Mucosa of gallbladder (tissue), 1 donor: ENCODE results near the gene CNN1. TPM values are rescaled to one million over a fixed set of nuclear protein-coding genes. Genes with fewer than 3 reads are reported as not detected.
"Not testable (repeated sequence)": the region's sequence is repeated elsewhere in the genome, so short reads cannot be mapped to it uniquely, and the experiment has no call there.

ENCODE experiments used
- DNase-seq: peaks from one replicate; pipeline ENCODE4 v3.0.0-alpha.2; 2020; ENCODE audit warnings: low spot score
- total RNA-seq: library from RNA; stranded (reverse); gene quantifications from one replicate; pipeline ENCODE4 v1.2.1, GENCODE V29; 2021
- donor health status: DM: no; HTN: no; CAD: no.

Gene CNN1
- total RNA-seq, 1 donor from 2014 or later = 1,051 TPM

- DNase-seq = not testable (repeated sequence)
Measured at GRCh38 chr19:11564082-11564807, 25.6 kb downstream of the CNN1 start.

- DNase-seq = not testable (repeated sequence)
Measured at GRCh38 chr19:11565649-11565980, 27.0 kb downstream of the CNN1 start.

GRCh38 chr19:11566164-11566563 lies 27.5 kb downstream of the CNN1 start:
- no peak for DNase-seq

GRCh38 chr19:11570039-11570462 lies 31.4 kb downstream of the CNN1 start:
- DNase-seq = no peak

GRCh38 chr19:11573354-11573753 lies 34.7 kb downstream of the CNN1 start:
- DNase-seq = not testable (repeated sequence)

GRCh38 chr19:11573763-11574162 lies 35.1 kb downstream of the CNN1 start:
- not testable (repeated sequence) for DNase-seq

GRCh38 chr19:11574689-11575088 lies 36.0 kb downstream of the CNN1 start:
- no peak for DNase-seq

GRCh38 chr19:11576227-11576626 lies 37.6 kb downstream of the CNN1 start:
- DNase-seq = no peak

GRCh38 chr19:11577451-11578257 lies 39.0 kb downstream of the CNN1 start, which contains the start of gene ACP5:
ACP5 (minus strand) TSS chr19:11577645; CDS start chr19:11577317, 328 bp downstream.
- no peak for DNase-seq

- DNase-seq = peak; percentile 62
Measured at GRCh38 chr19:11578258-11579142, 39.8 kb downstream of the CNN1 start.

- DNase-seq = no peak
Measured at GRCh38 chr19:11580116-11580515, 41.5 kb downstream of the CNN1 start.

- DNase-seq = no peak
Measured at GRCh38 chr19:11581740-11582139, 43.1 kb downstream of the CNN1 start.

- DNase-seq = no peak
Measured at GRCh38 chr19:11586331-11586730, 47.7 kb downstream of the CNN1 start.

GRCh38 chr19:11587302-11587974 lies 48.8 kb downstream of the CNN1 start:
- DNase-seq = peak; percentile 78

GRCh38 chr19:11587975-11588631 lies 49.5 kb downstream of the CNN1 start:
- no peak for DNase-seq

GRCh38 chr19:11594084-11594483 lies 55.4 kb downstream of the CNN1 start:
- no peak for DNase-seq

- DNase-seq = no peak
Measured at GRCh38 chr19:11596156-11596555, 57.5 kb downstream of the CNN1 start.

GRCh38 chr19:11597202-11598102 lies 58.8 kb downstream of the CNN1 start, which contains the start of gene ZNF627:
ZNF627 (plus strand) TSS chr19:11597483; CDS start chr19:11597628, 145 bp downstream.
- peak; percentile 99 for DNase-seq

- no peak for DNase-seq
Measured at GRCh38 chr19:11598103-11598483, 59.4 kb downstream of the CNN1 start.

- DNase-seq = no peak
Measured at GRCh38 chr19:11598746-11599145, 60.1 kb downstream of the CNN1 start.
